WI38 (cell line): ENCODE results near the gene HPD.

Experiments
- H3K4me3 ChIP-seq: 2 replicates; pipeline ENCODE4 v1.5.1; 2011; ENCODE audit warnings: low read depth, mild to moderate bottlenecking, control low read depth, low read length
- CTCF ChIP-seq: IDR thresholded peaks from 2 replicates; pipeline ENCODE4 v1.5.1; 2012; ENCODE audit warnings: low read depth, mild to moderate bottlenecking, control low read depth, low read length

The HPD gene

GRCh38 chr12:121858662-121859572 is at the start of gene HPD:
Gene HPD, minus strand, starts transcription at chr12:121858859. Its CDS starts 36 bp downstream, at chr12:121858823.
- no peak within 1 kb of the TSS for H3K4me3 ChIP-seq
- no peak for TF ChIP-seq CTCF

- no peak for TF ChIP-seq CTCF
- no peak overlapping the region for H3K4me3 ChIP-seq
These were observed 47.1 kb upstream of the HPD start for GRCh38 chr12:121905746-121906145.

- H3K4me3 ChIP-seq = no peak overlapping the region
- TF ChIP-seq CTCF = no peak
These were observed 44.5 kb upstream of the HPD start for GRCh38 chr12:121903202-121903601.

GRCh38 chr12:121899590-121899989 is 40.9 kb upstream of the HPD start:
- H3K4me3 ChIP-seq = no peak overlapping the region
- TF ChIP-seq CTCF = no peak

- no peak overlapping the region for H3K4me3 ChIP-seq
- no peak for TF ChIP-seq CTCF
These were observed 39.6 kb upstream of the HPD start for GRCh38 chr12:121898287-121898686.

- TF ChIP-seq CTCF = no peak
These were observed 36.0 kb upstream of the HPD start for GRCh38 chr12:121894633-121895032.

GRCh38 chr12:121893961-121894460 is 35.4 kb upstream of the HPD start:
- H3K4me3 ChIP-seq = no peak overlapping the region
- no peak for TF ChIP-seq CTCF

More at GRCh38 chr12:121894633-121895032, 36.0 kb upstream of the HPD start:
- no peak overlapping the region for H3K4me3 ChIP-seq
